ENCODE measurements around the gene CBR1.

CBR1 gene

GRCh38 chr21:36069713-36070583, at the start of gene CBR1:
CBR1 (plus strand) TSS chr21:36070024; CDS start chr21:36070116, 92 bp downstream.
- in situ Hi-C loops (cut with HindIII; ENCODE audit: low pct_ligation_motif_present, low pct_unique_long_range_greater_than_20kb, low sequenced_read_pairs), result no loop called here
- peak; percentile 85 for DNase-seq

DNA sequence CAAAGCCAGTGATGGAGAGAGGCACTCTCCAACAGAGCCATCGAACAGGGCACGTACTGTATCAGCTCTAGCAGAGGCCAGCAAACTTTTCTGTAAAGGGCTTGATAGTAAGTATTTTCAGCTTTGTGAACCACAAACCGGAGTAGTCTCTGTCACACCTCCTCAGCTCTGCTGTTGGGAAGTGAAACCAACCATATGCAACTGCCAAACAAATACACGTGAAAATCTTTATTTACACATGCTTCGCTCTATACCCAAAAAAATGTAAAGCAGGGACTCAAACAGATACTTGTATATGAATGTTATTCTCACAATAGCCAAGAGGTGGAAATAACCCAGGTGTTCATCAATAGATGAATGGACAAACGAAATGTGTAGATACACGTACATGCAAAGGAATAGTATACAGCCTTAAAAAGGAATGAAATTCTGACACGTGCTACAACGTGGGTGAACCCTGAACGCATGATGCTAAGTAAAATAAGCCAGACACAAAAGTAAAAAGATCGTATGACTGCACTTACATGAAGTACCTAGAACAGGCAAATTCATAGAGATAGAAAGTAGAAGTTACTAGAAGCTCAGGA, 48.5 kb upstream of the CBR1 start:
- DNase-seq, result no peak
- in situ Hi-C loops (cut with HindIII; ENCODE audit: low pct_ligation_motif_present, low pct_unique_long_range_greater_than_20kb, low sequenced_read_pairs), result no loop called here

GRCh38 chr21:36022427-36023091, 47.3 kb upstream of the CBR1 start:
- in situ Hi-C loops (cut with HindIII; ENCODE audit: low pct_ligation_motif_present, low pct_unique_long_range_greater_than_20kb, low sequenced_read_pairs), result no loop called here
- no peak for DNase-seq

DNA sequence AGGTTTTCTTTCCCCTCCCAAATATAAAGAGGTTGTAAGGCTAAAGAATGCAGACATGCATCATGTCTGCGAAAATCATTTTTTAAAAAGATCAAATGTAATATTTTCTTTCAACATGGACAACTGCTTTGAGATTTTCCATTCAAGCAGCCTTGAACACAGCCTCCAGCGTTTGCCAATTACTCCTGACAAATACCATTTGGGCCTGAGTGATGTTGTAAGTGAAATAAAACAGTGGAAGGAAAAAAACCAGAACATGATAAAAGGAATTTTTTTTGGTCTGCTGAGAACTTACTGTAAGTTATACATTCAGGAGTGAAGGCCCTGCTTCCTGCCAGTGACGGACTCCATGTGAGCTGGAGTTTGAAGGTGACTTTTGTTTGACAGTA, 46.7 kb upstream of the CBR1 start:
- no peak for DNase-seq
- in situ Hi-C loops (cut with HindIII; ENCODE audit: low pct_ligation_motif_present, low pct_unique_long_range_greater_than_20kb, low sequenced_read_pairs), result no loop called here

DNA sequence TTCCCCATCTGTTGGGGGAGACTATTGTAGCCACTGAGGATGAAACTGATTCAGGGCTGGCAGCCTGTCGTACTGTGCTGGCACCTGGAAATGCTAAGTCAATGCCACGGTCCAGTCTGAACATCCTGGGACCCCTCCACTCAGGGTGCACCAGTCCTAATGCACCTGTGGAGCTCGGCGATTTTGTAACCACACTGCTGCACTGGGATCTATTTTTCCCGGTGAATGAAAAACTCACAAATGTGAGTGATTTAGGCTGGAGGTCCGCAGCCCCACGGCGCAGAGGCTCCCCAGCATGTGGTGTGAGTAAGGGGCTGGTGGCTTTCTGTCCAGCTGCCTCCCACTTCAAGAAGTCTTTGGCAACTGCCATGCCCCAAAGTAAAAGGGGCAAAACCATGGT, 45.0 kb upstream of the CBR1 start:
- no peak for DNase-seq
- in situ Hi-C loops (cut with HindIII; ENCODE audit: low pct_ligation_motif_present, low pct_unique_long_range_greater_than_20kb, low sequenced_read_pairs), result no loop called here

DNA sequence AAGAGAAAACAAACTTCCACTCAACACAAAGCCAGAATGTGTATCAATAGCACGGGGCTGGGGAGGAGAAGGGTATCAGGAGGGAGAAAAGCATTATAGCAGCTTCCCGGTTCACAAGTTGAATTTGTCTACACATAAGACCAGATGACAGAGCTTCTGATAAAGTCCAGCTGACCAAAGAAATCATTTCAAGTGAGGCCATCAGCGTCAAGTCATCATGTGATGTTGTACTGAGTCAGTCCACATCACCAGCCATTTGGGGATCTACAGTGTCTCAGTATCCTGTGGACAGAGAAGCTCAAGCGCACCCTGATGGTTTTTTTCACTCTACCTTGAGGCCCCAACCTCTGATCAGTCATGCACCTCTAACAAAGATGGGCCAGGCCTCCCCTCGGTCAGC, 42.5 kb upstream of the CBR1 start:
- no peak for DNase-seq
- in situ Hi-C loops (cut with HindIII; ENCODE audit: low pct_ligation_motif_present, low pct_unique_long_range_greater_than_20kb, low sequenced_read_pairs), result no loop called here

DNA sequence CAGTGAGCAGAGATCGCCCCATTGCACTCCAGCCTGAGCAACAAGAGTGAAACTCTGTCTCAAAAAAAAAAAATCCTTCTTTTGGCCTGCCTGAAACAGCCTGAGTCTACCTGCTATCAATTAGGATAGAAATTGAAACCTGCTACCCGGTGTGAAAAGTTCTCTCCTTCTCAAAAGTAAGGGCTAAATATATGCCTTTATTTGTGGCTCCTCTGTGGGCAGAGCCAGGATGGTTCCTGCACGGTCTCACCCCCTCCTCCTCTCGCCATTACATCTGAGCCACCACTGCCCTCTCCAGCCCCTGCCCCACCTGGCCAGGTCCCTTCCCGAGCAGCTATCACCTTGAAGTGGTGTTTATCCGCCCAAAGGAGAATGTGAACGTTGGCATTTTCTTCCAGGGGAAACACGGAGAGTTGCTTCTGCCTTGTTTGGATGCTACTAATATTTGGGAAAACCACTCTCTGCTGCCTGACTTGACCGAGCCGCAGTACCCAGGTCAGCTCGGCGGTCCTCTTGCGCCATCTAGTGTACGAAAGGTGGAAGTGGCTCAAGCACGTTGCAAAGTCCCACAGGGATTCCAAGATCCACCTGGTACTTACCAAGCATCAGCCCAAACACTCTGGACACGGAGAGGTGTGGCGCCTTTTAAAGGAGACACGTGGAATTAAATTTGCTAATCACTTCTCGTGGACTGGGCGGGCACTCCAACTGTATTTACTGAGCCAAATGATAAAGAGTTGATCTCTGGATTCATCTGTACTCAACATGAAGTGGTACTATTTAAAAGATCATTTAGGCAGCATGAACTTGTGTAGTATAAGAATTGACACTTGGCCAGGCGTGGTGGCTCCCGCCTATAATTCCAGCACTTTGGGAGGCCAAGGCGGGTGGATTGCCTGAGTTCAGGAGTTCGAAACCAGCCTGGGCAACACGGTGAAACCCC, 41.4 kb upstream of the CBR1 start:
- in situ Hi-C loops (cut with HindIII; ENCODE audit: low pct_ligation_motif_present, low pct_unique_long_range_greater_than_20kb, low sequenced_read_pairs), result no loop called here
- DNase-seq, result peak; percentile 54

GRCh38 chr21:36029309-36029708, 40.5 kb upstream of the CBR1 start:
- DNase-seq, result no peak
- in situ Hi-C loops (cut with HindIII; ENCODE audit: low pct_ligation_motif_present, low pct_unique_long_range_greater_than_20kb, low sequenced_read_pairs), result no loop called here

DNA sequence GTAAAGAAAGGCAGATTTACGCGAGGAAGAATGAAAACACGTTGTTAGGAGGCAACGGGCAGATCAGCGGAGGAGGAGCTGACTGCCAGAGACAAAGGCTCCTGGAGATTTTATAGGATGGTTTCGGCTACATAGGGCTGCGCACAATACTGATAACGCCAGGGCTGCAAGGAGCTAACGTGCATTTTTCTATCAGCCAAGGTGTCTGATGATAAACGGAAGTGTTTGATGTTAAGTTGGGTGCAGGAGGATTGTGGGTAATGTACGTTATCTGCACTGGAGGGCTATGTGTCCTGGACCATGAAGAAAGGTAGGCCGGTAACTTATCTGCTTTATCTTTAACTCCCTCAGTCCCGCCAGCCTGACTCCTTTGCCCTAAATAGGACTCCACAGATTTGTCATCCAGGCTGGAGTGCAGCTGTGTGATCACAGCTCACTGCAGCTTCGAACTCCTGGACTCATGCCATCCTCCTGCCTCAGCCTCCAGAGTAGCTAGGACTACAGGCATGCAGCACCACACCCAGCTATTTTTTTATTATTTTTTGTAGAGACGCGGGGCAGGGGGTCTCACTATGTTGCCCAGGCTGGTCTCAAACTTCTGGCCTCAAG, 39.1 kb upstream of the CBR1 start:
- no peak for DNase-seq
- in situ Hi-C loops (cut with HindIII; ENCODE audit: low pct_ligation_motif_present, low pct_unique_long_range_greater_than_20kb, low sequenced_read_pairs), result no loop called here

GRCh38 chr21:36032647-36033406, 37.0 kb upstream of the CBR1 start:
- in situ Hi-C loops (cut with HindIII; ENCODE audit: low pct_ligation_motif_present, low pct_unique_long_range_greater_than_20kb, low sequenced_read_pairs), result no loop called here
- DNase-seq, result no peak

DNA sequence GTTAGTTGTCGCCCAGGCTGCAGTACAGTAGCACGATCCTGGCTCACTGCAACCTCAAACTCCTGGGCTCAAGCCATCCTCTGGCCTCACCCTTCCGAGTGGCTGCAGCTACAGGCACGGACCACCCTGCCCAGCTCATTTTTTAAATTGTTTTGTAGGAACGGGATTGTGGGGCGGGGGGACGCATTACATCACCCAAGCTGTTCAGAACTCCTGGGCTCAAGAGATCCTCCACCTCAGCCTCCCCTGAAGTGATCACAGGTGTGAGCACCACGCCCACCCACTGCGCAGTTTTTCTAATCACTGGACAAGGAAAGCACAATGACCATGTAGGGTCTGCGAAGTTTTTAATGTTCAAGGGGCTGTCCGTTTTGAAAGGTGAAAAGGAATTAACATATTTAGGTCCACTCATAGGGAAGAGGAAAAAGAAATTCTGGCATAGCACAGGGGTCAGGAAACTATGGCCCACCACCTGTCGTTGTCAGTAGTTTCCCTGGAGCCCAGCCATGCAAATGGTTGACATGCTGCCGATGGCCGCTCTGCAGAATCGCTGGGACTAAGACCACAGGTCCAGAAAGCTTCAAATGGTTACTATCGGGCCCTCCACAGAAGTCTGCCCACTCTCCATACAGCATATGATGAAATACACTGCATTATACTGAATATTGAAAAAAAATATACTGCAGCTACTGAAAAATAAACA, 35.5 kb upstream of the CBR1 start:
- DNase-seq, result no peak
- in situ Hi-C loops (cut with HindIII; ENCODE audit: low pct_ligation_motif_present, low pct_unique_long_range_greater_than_20kb, low sequenced_read_pairs), result no loop called here

DNA sequence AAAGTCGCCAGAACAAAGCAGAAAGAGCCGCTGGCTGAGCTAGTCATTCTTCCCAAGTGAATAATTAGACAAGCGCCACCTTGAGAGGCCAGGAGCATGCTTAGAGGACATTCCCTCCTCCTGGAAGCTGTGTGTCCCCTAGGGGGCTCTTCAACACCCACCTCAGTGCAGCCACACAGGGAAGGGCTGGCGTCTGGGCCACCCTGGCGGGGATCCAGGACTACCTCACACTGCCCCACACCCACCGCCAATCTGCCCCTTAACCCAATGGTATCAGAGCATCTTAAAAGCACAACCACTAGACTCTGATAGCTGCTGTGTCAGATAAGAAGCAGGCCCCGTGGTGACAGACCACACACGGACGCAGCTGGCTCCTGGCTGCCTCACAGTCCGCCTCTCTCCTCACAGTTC, 34.4 kb upstream of the CBR1 start:
- DNase-seq, result peak; percentile 37
- in situ Hi-C loops (cut with HindIII; ENCODE audit: low pct_ligation_motif_present, low pct_unique_long_range_greater_than_20kb, low sequenced_read_pairs), result no loop called here

GRCh38 chr21:36038701-36039497, 30.9 kb upstream of the CBR1 start:
- in situ Hi-C loops (cut with HindIII; ENCODE audit: low pct_ligation_motif_present, low pct_unique_long_range_greater_than_20kb, low sequenced_read_pairs), result no loop called here
- no peak for DNase-seq

DNA sequence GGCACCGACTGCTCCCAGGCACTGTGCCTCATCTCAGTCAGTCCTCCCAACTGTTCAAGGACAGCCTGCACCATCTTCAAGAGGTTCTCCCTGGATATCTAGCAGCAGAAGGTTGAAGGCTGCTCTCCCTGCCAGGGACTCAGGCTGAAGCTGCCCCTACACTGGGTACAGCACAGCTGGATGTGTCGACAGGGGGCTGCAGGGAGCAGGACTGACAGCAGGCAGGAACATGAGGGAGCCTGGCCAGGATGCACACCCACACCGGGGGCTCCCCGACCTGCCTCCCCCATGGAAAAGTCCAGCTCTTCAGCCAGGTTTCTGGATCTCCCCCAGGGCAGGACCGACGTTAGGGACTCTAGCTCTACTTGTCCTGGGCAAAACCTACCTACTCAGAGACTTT, 30.0 kb upstream of the CBR1 start:
- in situ Hi-C loops (cut with HindIII; ENCODE audit: low pct_ligation_motif_present, low pct_unique_long_range_greater_than_20kb, low sequenced_read_pairs), result no loop called here
- DNase-seq, result no peak

GRCh38 chr21:36040389-36040788, 29.4 kb upstream of the CBR1 start:
- in situ Hi-C loops (cut with HindIII; ENCODE audit: low pct_ligation_motif_present, low pct_unique_long_range_greater_than_20kb, low sequenced_read_pairs), result no loop called here
- no peak for DNase-seq

GRCh38 chr21:36041910-36042309, 27.9 kb upstream of the CBR1 start:
- in situ Hi-C loops (cut with HindIII; ENCODE audit: low pct_ligation_motif_present, low pct_unique_long_range_greater_than_20kb, low sequenced_read_pairs), result no loop called here
- no peak for DNase-seq
